ENCODE data around the gene GAL3ST2. TPM values are rescaled to one million over a fixed set of nuclear protein-coding genes. Genes with fewer than 3 reads are reported as not detected.

The GAL3ST2 gene
- total and polyA plus RNA-seq, 4 donors: 0.40 TPM; not detected in 3

GRCh38 chr2:241835611-241836010, 59.0 kb downstream of the GAL3ST2 start:
- no peak overlapping the region for H3K27ac ChIP-seq (ENCODE audit: low read depth in 1 of 2, low read length in 1 of 2)
- peaks cover 0 to 2% (median 0%) of the 10 kb centered on the region in 4 donors for H3K9me3 ChIP-seq (ENCODE audit: control insufficient read depth in 4 of 4, insufficient read depth in 3 of 4, low read length in 3 of 4)
- H3K9ac ChIP-seq (ENCODE audit: insufficient read depth in 1 of 2, low read length in 2 of 2): no peak overlapping the region
- ATAC-seq (ENCODE audit: insufficient read depth, low FRiP score): no peak
- H3K4me3 ChIP-seq: no peak overlapping the region
- WGBS, 2 donors: 33 to 57% methylated on average over 4 of the region's 4 CpGs
- H3K27me3 ChIP-seq (ENCODE audit: control insufficient read depth in 3 of 3, insufficient read depth in 3 of 3, low read length in 2 of 3): peaks cover 0 to 8% (median 2%) of the 10 kb centered on the region in 3 donors
- no peak for TF ChIP-seq CTCF (IDR thresholded peaks at IDR 0.05; ENCODE audit: control extremely low read depth, extremely low read depth)
- no peaks in the 10 kb centered on the region for H3K36me3 ChIP-seq (ENCODE audit: control insufficient read depth in 4 of 4, insufficient read depth in 4 of 4, low read length in 4 of 4)
- H3K4me1 ChIP-seq (ENCODE audit: control insufficient read depth in 5 of 5, insufficient read depth in 5 of 5, low read length in 5 of 5): peaks cover 0 to 7% (median 0%) of the 10 kb centered on the region in 5 donors
- no peak for DNase-seq

- TF ChIP-seq CTCF (IDR thresholded peaks at IDR 0.05; ENCODE audit: control extremely low read depth, extremely low read depth): no peak
- no peak overlapping the region for H3K27ac ChIP-seq (ENCODE audit: low read depth in 1 of 2, low read length in 1 of 2)
- no peak for DNase-seq
- 58 to 63% methylated on average over 6 of the region's 6 CpGs for WGBS, 2 donors
- no peak overlapping the region for H3K9ac ChIP-seq (ENCODE audit: insufficient read depth in 1 of 2, low read length in 2 of 2)
- peaks cover 0 to 7% (median 0%) of the 10 kb centered on the region in 5 donors for H3K4me1 ChIP-seq (ENCODE audit: control insufficient read depth in 5 of 5, insufficient read depth in 5 of 5, low read length in 5 of 5)
- H3K27me3 ChIP-seq (ENCODE audit: control insufficient read depth in 3 of 3, insufficient read depth in 3 of 3, low read length in 2 of 3): peaks cover 0 to 8% (median 0%) of the 10 kb centered on the region in 3 donors
- ATAC-seq (ENCODE audit: insufficient read depth, low FRiP score): no peak
- peaks cover 0 to 2% (median 0%) of the 10 kb centered on the region in 4 donors for H3K9me3 ChIP-seq (ENCODE audit: control insufficient read depth in 4 of 4, insufficient read depth in 3 of 4, low read length in 3 of 4)
- no peak overlapping the region for H3K4me3 ChIP-seq
- no peaks in the 10 kb centered on the region for H3K36me3 ChIP-seq (ENCODE audit: control insufficient read depth in 4 of 4, insufficient read depth in 4 of 4, low read length in 4 of 4)
Observed at GRCh38 chr2:241836292-241836691, 59.7 kb downstream of the GAL3ST2 start.

- 62 to 78% methylated on average over 13 of the region's 13 CpGs for WGBS, 2 donors
- H3K9ac ChIP-seq (ENCODE audit: insufficient read depth in 1 of 2, low read length in 2 of 2): no peak overlapping the region
- H3K4me3 ChIP-seq: no peak overlapping the region
- DNase-seq (no peak), ATAC-seq (ENCODE audit: insufficient read depth, low FRiP score) (no peak)
- H3K27me3 ChIP-seq (ENCODE audit: control insufficient read depth in 3 of 3, insufficient read depth in 3 of 3, low read length in 2 of 3): peaks cover 0 to 6% (median 0%) of the 10 kb centered on the region in 3 donors
- no peaks in the 10 kb centered on the region for H3K36me3 ChIP-seq (ENCODE audit: control insufficient read depth in 4 of 4, insufficient read depth in 4 of 4, low read length in 4 of 4)
- no peak overlapping the region for H3K27ac ChIP-seq (ENCODE audit: low read depth in 1 of 2, low read length in 1 of 2)
- peaks cover 0 to 4% (median 0%) of the 10 kb centered on the region in 4 donors for H3K9me3 ChIP-seq (ENCODE audit: control insufficient read depth in 4 of 4, insufficient read depth in 3 of 4, low read length in 3 of 4)
- peaks cover 0 to 7% (median 0%) of the 10 kb centered on the region in 5 donors for H3K4me1 ChIP-seq (ENCODE audit: control insufficient read depth in 5 of 5, insufficient read depth in 5 of 5, low read length in 5 of 5)
- TF ChIP-seq CTCF (IDR thresholded peaks at IDR 0.05; ENCODE audit: control extremely low read depth, extremely low read depth): no peak
Observed at GRCh38 chr2:241837197-241837965, 60.8 kb downstream of the GAL3ST2 start.
